Endodermal cell (in vitro differentiated cells): ENCODE results near the gene FAM120AOS. TPM values are rescaled to one million over a fixed set of nuclear protein-coding genes. Genes with fewer than 3 reads are reported as not detected.
A peak's percentile ranks its signal among the peaks of the same experiment; 100 is the strongest.

Source experiments
- DNase-seq: peaks from one replicate; pipeline ENCODE4 v3.0.0-alpha.2; 2017
- H3K27ac ChIP-seq: 2 replicates; pipeline ENCODE4 v1.5.1; 2013; ENCODE audit warnings: mild to moderate bottlenecking, low read depth, low read length, moderate library complexity
- H3K27me3 ChIP-seq: 2 replicates; pipeline ENCODE4 v1.6.1; 2013; ENCODE audit warnings: mild to moderate bottlenecking, low read length, moderate library complexity; ENCODE audit not compliant: insufficient read depth, control insufficient read depth, poor library complexity, severe bottlenecking
- H3K36me3 ChIP-seq: 2 replicates; pipeline ENCODE4 v1.7.0; 2013; ENCODE audit warnings: mild to moderate bottlenecking, low read length, moderate library complexity; ENCODE audit not compliant: control insufficient read depth, insufficient read depth
- H3K4me1 ChIP-seq: one replicate; pipeline ENCODE4 v1.7.0; 2013; ENCODE audit warnings: low read length; ENCODE audit not compliant: control insufficient read depth, insufficient read depth
- H3K4me3 ChIP-seq: 2 replicates; pipeline ENCODE4 v1.5.1; 2013; ENCODE audit warnings: mild to moderate bottlenecking, low read length, moderate library complexity
- H3K9ac ChIP-seq: 2 replicates; pipeline ENCODE4 v1.6.1; 2013; ENCODE audit warnings: mild to moderate bottlenecking, low read length, moderate library complexity; ENCODE audit not compliant: poor library complexity, severe bottlenecking; ENCODE audit errors: extremely low read depth
- H3K9me3 ChIP-seq: 2 replicates; pipeline ENCODE4 v1.6.1; 2013; ENCODE audit warnings: mild to moderate bottlenecking, low read length, moderate library complexity; ENCODE audit not compliant: control insufficient read depth
- H3K27ac Mint-ChIP-seq: 2 replicates; pipeline ENCODE4 v1.8.0; 2020; ENCODE audit warnings: mixed read lengths
- H3K27me3 Mint-ChIP-seq: 2 replicates; pipeline ENCODE4 v1.8.0; 2021; ENCODE audit warnings: mild to moderate bottlenecking, mixed read lengths; ENCODE audit not compliant: insufficient read depth
- H3K36me3 Mint-ChIP-seq: 2 replicates; pipeline ENCODE4 v1.8.0; 2020; ENCODE audit warnings: low read depth, mixed read lengths
- H3K4me1 Mint-ChIP-seq: 2 replicates; pipeline ENCODE4 v1.8.0; 2020; ENCODE audit warnings: mixed read lengths
- H3K4me3 Mint-ChIP-seq: 2 replicates; pipeline ENCODE4 v1.8.0; 2020; ENCODE audit warnings: mild to moderate bottlenecking, moderate library complexity, mixed read lengths
- H3K9me3 Mint-ChIP-seq: 2 replicates; pipeline ENCODE4 v1.8.0; 2020; ENCODE audit warnings: mild to moderate bottlenecking, mixed read lengths
- WGBS, 2 experiments: methylation state at CpG; one replicate each; pipeline versions ENCODE4 v1.1.5 to v1.1.7; 2013; ENCODE audit warnings: missing lambda C conversion rate in 2 of 2, mixed read lengths in 1 of 2; ENCODE audit not compliant: insufficient coverage in 1 of 2, insufficient read length in 1 of 2; 5-methylcytosine and 5-hydroxymethylcytosine counted together
- total RNA-seq, 2 donors: library from RNA; stranded (reverse); fragmentation: NEBNext Ultra II Directional in 1 of 2; extraction: Animal tissue kit (Norgen Biotek cat#: 25700) in 1 of 2; gene quantifications; 2 replicates in 1 of 2; 3 replicates in 1 of 2; pipeline ENCODE4 v1.2.1, GENCODE V29; 2021
- TF ChIP-seq, protein P1 (sequence below): fragments of 200-600 bp; sonication (generic); conservative IDR thresholded peaks from 2 replicates; pipeline ENCODE4 v1.5.0; 2021; ENCODE audit warnings: antibody characterized with exemption, mild to moderate bottlenecking

Gene FAM120AOS
- total RNA-seq, 2 donors from 2014 or later = 44.9 to 47.0 TPM

GRCh38 chr9:93467462-93467861, 14.1 kb upstream of the FAM120AOS start:
- peaks cover 14% of the 10 kb centered on the region for H3K36me3 Mint-ChIP-seq
- peaks cover 65% of the 10 kb centered on the region for H3K4me1 Mint-ChIP-seq
- WGBS, 2 experiments = 98% methylated on average over 3 of the region's 3 CpGs; no CpG with 5 or more reads in 1 of the 2 experiments
- Histone ChIP-seq H3K9ac (no peak overlapping the region), H3K9me3 (no peaks in the 10 kb centered on the region), H3K4me1 (peaks cover 5% of the 10 kb centered on the region), H3K4me3 (no peak overlapping the region), H3K36me3 (peaks cover 16% of the 10 kb centered on the region), H3K27ac (peak overlapping the region; percentile 21), H3K27me3 (no peaks in the 10 kb centered on the region)
- DNase-seq = no peak
- no peaks in the 10 kb centered on the region for H3K27me3 Mint-ChIP-seq
- H3K4me3 Mint-ChIP-seq = no peak overlapping the region
- H3K27ac Mint-ChIP-seq = no peak overlapping the region
- no peaks in the 10 kb centered on the region for H3K9me3 Mint-ChIP-seq
- TF ChIP-seq, protein P1, sequence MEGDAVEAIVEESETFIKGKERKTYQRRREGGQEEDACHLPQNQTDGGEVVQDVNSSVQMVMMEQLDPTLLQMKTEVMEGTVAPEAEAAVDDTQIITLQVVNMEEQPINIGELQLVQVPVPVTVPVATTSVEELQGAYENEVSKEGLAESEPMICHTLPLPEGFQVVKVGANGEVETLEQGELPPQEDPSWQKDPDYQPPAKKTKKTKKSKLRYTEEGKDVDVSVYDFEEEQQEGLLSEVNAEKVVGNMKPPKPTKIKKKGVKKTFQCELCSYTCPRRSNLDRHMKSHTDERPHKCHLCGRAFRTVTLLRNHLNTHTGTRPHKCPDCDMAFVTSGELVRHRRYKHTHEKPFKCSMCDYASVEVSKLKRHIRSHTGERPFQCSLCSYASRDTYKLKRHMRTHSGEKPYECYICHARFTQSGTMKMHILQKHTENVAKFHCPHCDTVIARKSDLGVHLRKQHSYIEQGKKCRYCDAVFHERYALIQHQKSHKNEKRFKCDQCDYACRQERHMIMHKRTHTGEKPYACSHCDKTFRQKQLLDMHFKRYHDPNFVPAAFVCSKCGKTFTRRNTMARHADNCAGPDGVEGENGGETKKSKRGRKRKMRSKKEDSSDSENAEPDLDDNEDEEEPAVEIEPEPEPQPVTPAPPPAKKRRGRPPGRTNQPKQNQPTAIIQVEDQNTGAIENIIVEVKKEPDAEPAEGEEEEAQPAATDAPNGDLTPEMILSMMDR = no peak

- no peak for DNase-seq
- 69% methylated on average over 2 to 3 of the region's 3 CpGs for WGBS, 2 experiments
- H3K9ac ChIP-seq = no peak overlapping the region
- no peaks in the 10 kb centered on the region for H3K27me3 ChIP-seq
- TF ChIP-seq, protein P1 = no peak
- no peaks in the 10 kb centered on the region for H3K27me3 Mint-ChIP-seq
- no peaks in the 10 kb centered on the region for H3K9me3 ChIP-seq
- no peaks in the 10 kb centered on the region for H3K9me3 Mint-ChIP-seq
- H3K27ac ChIP-seq = no peak overlapping the region
- H3K4me1 Mint-ChIP-seq = peaks cover 66% of the 10 kb centered on the region
- H3K4me1 ChIP-seq = peaks cover 5% of the 10 kb centered on the region
- no peak overlapping the region for H3K4me3 ChIP-seq
- H3K27ac Mint-ChIP-seq = peak overlapping the region; percentile 76
- H3K4me3 Mint-ChIP-seq = no peak overlapping the region
- peaks cover 10% of the 10 kb centered on the region for H3K36me3 Mint-ChIP-seq
- H3K36me3 ChIP-seq = peaks cover 12% of the 10 kb centered on the region
Observed at GRCh38 chr9:93467062-93467416, 13.7 kb upstream of the FAM120AOS start.

GRCh38 chr9:93466416-93467061, 13.2 kb upstream of the FAM120AOS start:
- TF ChIP-seq, protein P1 = no peak
- Histone ChIP-seq H3K9me3 (no peaks in the 10 kb centered on the region), H3K4me1 (peaks cover 5% of the 10 kb centered on the region), H3K36me3 (peaks cover 10% of the 10 kb centered on the region), H3K4me3 (no peak overlapping the region), H3K9ac (no peak overlapping the region), H3K27me3 (no peaks in the 10 kb centered on the region), H3K27ac (peak overlapping the region; percentile 27)
- 77 to 82% methylated on average over 6 to 7 of the region's 7 CpGs for WGBS, 2 experiments
- peaks cover 9% of the 10 kb centered on the region for H3K36me3 Mint-ChIP-seq
- H3K9me3 Mint-ChIP-seq = no peaks in the 10 kb centered on the region
- peak; percentile 47 for DNase-seq
- peaks cover 66% of the 10 kb centered on the region for H3K4me1 Mint-ChIP-seq
- H3K27ac Mint-ChIP-seq = peak overlapping the region; percentile 76
- no peaks in the 10 kb centered on the region for H3K27me3 Mint-ChIP-seq
- H3K4me3 Mint-ChIP-seq = no peak overlapping the region
